Activated CD4-positive, alpha-beta T cell treated with anti-CD3 and anti-CD28 coated beads for 1 hour (primary cell): ENCODE measurements around the gene ORC1.
"Not testable (repeated sequence)": the region's sequence is repeated elsewhere in the genome, so short reads cannot be mapped to it uniquely, and the experiment has no call there.

ENCODE experiments used
- DNase-seq: peaks from one replicate; pipeline ENCODE4 v3.0.0-alpha.2; 2020

Gene ORC1

DNA sequence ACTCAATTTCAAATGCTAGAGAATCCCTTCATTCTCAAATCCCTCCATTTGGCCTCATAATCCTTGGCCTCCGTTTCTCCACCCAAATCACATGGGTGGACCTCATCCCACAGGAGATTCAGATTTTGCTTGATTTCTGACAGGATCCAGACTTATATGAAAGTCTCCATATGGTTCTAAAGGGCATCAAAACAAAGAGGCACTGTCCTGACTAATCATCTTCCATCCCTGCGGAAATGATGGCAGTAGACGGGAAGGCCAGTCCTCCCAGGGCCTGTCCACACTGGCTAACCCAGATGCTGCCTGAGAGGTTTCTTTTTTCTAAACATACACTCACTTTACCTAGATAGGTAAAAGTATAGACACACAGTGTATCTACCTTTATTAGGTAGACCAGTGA, 18.8 kb downstream of the ORC1 start:
- DNase-seq, result no peak

DNA sequence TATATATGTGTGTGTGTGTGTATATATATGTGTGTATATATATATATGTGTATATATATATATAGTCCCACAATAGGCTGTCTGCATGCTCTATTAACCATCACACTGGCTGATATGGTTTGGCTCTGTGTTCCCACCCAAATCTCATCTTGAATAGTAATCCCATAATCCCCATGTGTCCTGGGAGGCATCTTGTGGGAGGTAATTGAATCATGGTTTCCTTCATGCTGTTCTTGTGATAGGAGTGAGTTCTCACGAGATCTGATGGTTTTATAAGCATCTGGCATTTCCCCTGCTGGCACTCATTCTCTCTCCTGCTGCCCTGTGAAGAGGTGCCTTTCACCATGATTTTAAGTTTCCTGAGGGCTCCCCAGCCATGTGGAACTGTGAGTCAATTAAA, 34.4 kb downstream of the ORC1 start:
- not testable (repeated sequence) for DNase-seq

DNA sequence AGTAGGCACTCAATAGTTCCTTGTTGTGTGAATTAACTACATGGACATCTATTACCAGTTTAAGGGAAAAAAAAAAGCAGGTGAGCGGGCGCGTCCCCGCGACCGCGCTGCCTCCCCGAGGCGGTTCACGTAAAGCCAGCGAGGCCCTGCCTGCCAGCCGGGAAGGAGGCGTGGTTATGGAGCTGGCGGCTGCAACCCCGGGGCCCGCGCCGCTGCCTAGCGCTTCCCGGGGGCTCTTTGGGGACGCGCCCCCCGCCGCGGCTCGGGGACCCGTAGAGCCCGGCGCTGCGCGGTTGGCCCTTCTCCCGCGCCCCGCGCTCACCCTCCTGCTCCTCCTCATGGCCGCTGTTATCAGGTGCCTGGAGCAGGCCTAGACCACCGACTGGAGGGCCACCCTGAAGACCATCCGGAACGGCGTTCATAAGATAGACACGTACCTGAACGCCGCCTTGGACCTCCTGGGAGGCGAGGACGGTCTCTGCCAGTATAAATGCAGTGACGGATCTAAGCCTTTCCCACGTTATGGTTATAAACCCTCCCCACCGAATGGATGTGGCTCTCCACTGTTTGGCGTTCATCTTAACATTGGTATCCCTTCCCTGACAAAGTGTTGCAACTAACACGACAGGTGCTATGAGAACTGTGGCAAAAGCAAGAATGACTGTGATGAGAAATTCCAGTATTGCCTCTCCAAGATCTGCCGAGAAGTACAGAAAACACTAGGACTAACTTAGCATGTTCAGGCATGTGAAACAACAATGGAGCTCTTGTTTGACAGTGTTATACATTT, 35.6 kb downstream of the ORC1 start:
- DNase-seq, result peak; percentile 41

DNA sequence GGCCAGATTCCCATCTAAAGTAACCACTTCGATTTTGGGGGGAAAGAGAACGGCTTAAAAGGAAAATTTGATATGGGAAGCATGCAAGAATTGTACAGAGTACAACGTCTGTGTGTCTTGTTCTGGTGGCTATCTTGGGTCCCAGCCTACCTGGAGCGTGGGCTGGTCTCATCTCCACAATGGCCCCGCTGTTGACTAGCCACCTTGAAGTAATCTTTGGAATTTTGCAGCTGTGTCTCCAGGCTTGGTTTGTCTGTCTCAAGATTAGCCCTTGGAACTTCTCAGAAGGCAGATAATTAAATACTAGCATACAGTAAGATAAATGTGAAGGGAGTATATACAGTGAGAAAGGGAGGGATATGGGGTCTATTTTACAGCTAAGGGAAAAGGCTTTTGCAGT, 37.0 kb downstream of the ORC1 start:
- DNase-seq, result no peak

DNA sequence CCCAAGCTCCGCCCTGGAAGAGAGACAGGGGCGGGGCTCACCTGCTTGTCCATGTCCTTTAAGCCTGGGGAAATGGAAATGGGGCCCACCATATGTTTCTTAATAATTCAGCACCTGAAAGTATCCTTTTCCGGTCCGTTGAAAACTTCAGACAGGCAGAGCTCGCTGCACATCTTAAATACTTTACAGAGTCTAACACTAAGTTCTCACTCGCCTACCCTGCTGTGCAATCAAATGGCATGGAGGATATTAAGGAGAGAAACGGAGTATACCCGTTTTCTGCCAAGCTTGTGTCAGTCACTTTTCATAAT, 37.8 kb downstream of the ORC1 start:
- DNase-seq, result no peak

DNA sequence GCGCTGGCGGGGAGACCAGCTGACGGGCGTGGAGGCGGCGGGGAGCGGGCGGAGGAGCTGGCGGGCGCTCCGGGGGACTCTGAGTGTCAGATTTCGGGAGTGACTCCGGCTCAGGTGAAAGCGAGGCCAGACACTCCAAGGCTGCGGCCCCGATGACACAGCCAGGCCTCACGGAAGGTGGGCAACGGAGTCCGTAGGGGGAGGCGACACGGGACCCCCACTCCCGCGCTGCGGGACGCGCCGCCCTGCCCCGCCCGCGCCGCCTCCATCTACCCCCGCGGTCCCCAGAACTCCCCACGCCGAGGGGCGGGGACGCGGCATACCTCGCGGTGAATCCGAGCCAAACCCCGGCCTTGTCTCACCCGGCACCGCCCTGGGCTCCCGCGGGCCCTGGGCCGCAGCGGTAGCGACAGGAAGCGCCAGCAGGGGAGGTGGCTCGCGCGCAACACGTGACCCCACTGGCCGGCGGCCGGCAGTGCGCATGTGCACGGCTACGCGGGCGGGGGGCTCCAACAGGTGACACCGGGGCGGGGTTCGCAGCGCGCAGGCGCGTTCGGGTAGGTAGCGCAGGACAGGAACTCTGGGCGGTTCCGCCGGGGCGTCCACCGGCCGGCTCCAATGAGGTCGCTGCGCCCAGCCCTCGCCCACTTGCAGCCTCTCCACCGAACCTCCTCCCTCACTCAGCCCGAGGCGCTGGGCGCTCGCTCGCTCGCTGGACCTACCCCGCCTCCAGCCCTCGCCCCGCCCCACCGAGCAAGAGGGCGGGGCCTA, 38.3 kb downstream of the ORC1 start, which contains the start of gene CC2D1B:
Gene CC2D1B (minus strand): TSS at position 460 of the 771 bp plus-strand sequence. CDS start 1,585 bp downstream, outside the sequence.
- DNase-seq, result peak; percentile 99

DNA sequence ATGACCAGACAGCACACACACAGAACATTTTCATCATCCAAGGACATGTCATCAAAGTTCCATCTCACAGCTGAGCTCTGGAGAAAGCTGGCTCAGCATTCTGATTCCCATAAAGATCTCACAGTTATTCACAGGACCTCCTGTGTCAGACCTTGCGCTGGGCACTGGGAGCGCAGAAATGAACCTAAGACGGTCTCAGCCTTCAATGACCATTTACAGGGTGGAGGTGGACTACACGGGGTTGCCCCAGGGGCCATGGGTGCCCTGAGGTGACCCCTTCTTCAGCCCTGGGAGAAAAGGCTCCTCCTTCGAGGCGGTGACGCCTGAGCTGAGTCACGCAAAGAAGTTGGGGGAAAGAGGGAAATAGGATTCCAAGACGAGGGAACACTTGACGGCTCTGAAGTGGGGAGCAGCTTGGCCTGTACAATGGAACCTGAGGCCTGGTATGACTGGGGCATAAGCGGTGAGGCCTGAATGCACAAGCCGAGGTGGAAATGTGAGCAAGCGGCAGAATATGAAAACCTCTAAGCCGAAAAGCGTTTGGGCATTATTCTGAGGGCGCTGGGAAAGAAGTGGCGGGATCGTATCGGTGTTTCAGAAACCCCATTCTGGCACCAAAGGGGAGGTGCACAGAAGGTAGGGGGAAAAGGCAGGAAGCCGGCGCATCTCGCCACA, 39.0 kb downstream of the ORC1 start:
- DNase-seq, result no peak

DNA sequence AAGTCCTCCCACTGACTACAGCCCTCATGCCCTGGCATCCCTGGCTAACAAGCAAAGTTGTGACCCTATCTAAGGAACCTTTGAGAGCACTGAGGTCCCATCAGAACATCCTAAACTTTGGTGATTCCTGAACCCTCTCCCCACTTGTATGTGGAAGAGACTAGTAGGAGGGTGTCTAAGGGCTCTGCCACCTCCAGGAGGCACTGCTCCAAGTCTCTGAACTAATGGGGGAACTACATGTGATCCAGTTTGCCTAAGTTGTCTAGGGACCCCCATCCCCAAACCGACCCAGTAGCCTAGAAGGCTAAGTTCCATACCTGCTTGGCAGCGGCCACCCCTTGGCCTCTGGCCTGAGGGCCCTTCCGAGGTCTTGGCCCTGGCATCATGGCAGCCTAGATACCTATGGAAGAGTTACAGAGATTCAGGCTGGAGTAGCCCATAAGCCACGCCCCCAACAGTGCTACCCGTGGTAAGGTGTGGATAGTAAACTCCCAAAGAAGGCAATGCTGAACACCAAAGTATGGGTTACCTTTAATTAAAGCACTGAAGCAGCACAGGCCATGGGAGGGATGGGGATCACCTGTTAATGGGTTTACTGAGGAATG, 39.9 kb downstream of the ORC1 start:
- no peak for DNase-seq

DNA sequence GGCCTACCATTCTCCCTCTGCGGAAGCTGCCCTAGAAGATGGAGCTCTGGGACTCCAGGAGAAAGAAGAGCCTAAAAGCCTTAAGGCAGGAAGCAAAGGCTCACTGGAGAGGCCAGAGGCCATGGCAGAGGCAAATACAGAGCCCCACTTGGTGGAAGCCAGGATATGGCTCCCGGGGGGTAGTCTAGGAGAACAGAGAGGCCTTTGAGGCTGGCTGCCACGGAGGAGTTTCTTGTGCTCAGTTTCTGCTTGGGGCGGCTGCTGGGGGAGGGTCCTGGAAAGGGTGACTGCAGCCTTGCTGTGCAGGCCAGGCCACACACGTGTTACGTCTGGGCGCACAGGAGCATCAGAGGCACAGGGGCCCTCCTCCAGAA, 43.6 kb downstream of the ORC1 start:
- DNase-seq, result no peak

DNA sequence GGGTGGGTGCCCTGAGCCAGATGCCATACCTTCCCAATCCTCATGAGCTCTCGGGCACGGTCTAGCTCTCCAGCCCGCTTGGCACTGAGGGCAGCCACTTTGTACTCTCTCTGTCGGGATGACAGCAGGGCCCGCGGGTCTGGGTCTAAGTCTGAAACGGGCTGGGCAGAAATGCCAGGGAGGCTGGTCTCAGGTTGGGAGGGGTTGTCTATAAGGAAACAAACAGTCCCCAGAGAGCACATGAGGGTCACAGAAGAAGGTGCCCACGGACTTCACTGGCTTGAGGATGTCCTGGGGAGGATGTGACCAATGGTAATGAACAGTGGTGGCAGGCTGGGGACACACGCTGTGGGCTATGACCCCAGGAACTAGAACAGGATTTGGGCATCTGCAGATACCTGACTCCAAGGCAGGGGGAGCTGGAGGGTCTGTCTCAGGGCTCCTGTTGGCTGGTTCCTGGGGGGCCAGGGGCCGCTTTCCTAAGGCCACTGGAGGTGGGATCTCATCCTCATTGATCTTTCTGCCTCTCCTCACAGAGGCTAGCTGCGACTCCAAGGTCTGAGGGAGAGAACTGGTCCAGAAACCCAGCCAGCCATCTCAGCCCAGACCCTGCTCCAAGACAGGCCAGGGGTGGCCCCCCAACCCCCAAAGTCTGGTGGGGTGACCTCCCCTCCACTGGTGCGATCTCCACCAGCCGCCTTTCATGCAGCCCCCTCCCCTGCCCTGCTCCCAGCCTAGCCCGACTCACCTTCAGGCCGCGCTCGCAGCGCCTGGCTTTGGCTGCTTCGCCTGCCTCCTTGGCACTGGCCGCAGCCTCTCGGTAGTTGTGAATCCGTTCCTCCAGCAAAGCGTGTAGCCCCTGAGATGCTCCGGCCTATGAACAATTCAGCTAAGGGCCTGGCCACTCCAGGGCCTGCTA, 44.3 kb downstream of the ORC1 start:
- DNase-seq, result no peak

DNA sequence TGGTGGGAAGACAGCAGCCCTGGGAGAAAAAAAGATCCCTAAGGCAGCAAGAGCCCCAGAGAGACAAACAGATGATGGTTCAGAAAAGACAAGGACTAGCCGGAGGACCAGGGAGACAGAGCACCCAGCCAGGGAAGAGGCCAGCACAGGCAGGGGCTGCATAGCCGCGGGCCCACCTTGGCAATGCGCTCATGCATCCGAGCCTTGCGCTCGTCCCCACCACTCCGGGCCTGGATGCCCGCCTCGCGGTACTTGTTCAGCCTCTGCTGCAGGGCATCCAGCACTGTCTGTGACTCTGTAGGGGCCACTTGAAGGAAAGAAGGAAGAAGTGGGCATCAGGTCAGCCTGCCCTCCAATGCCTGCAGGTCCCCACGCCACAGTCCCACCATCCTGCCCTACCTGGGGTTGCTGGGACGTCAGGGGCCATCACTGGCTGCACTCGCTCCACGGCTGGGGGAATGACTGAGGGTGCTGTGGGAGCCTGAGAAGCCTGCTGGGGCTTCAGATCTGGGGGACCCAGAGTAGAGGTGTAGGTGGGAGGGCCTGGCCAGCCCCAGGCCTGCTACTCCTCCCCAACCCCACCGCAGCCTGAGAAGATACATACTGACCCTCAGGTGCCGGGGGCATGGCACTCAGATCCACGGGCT, 45.2 kb downstream of the ORC1 start:
- DNase-seq, result no peak

DNA sequence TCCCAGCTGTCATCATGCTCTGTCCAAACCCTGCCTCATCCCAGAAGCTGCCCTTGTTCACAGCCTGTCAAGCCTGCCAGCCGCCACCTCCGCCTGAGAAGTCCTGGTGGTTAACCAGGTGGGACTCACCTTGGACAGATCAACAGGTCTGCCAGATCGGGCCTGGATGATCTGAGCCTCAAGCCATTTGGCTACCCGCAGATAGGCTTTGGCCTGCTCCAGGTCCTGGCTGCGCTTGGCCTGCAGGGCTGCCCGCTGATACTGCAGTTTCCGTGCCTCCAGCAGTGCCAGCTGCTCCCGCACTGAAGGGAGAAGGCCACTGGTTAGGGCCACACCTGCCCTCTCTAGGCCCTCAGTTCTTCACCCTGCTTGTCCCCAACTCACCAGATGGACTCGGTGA, 46.8 kb downstream of the ORC1 start:
- DNase-seq, result no peak

DNA sequence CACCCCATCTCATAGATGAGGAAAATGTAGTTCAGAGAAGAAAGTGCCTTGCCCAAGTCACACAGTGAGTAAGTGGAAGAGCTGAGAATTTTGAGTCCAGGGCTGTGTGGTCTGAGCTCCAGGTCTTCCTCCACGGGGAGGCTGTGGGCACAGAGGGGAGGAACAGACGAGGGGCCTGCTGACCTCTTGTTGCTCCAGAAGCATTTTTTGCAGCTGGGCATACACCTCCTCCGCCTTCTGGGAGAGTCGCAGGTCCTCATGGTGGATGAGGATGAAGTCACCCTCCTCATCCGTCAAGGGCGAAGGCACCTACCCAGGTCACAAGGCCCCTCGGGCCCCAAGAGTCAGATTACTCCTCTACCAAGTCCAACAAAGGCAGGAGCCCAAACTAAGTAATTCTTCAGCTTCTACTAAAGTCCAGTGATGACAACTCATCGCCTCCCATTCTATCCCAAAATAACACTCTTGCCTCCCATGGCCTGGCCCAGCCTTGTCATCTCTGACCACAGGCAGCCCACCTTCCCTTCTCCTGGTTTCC, 47.3 kb downstream of the ORC1 start:
- no peak for DNase-seq

DNA sequence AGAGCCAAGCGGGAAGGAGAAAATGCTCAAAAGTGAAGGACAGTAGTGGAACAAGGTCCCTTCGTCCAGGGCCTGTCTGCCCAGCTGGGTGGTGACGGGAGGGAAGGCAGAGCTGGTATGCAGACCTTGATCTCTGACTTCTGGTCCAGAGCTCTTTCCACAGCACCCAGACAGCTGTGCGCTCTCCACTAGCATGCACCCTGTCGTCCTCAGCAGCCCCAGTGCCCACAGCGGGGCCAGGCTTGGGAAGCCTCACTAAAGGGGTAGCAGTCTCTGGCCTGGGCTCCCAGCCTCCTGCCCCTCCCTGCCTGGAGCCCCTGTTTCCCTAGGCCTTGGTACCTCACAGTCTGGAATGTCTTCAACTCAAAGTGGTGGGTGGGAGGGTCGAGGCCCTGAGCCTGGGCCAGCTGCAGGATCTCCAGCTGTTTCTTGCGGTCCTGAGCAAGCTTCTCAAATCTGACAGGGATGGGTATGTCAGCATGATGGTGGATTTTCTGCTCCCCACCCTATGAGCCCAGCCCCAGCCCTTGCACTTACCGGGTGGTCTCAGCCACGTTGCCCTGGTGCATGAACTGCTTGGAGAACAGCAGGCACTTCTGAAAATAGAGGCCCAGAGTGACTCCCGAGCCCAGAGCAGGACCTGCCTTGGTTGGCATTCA, 48.2 kb downstream of the ORC1 start:
- no peak for DNase-seq

DNA sequence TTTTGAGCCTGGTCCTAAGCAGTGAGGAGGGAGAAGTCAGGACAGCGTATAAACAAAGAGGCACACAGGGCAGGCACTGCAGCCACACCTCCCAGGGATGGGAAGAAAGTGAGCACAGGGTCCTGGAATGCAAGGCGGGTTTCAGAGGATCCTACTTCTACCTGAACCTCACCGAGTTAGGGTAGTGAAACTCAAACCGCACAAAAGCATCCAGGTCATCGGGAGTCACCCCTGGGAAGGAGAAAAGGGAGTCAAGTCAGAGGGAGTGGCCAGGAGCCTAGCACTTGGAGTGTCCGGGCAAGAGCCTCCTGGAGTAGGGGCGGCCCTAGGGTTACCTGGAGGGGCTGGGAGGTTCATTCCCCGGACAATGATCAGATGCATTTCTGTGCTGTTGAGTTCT, 48.8 kb downstream of the ORC1 start:
- DNase-seq, result no peak

DNA sequence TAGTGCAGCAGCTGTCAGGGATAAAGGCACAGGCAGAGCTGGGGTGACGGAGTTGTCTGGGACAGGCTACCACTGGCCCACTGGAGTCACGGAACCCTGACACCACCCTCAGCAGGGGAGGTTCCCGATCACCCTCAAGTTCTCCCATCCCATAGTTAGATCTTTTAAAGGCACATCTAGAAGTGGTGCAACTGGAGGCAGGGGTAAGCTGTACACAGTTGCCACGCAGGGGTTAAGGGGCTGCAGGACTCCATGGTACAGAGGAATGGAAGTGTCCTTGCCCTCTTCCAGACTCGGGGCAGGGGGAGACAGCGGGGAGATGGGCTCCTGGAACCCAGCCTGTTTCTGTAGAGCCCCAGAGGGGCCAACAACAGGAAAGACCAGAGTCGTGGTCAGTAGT, 51.5 kb downstream of the ORC1 start:
- no peak for DNase-seq

DNA sequence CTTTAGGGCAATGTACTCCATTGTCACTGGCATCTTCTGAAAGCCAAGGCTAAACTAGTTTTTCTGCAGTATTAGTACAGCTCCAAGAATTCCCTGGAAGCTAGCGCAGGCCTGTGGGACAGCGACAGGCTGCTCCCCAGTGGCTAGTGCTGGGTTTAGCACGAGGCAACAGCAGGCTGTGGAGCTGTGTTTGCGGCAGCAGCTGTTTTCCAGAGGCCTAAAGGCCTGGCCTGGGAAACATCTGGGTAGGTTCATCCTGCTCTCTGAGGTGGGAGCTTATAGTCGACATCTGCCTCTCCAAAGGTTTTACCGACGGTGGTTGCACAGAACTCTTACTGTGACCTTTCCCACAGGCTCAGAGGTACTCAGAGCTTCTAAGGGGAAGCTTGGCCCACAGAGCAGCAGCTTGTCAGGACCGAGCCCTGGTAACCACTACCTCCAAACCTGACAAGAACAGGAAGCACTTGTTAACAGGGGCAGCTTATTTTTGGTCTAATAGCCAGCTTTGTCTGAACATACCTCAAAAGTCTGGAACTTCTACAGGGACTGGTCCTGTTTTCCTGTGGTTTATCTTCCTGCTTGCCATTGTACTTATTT, 55.4 kb downstream of the ORC1 start:
- DNase-seq, result no peak

DNA sequence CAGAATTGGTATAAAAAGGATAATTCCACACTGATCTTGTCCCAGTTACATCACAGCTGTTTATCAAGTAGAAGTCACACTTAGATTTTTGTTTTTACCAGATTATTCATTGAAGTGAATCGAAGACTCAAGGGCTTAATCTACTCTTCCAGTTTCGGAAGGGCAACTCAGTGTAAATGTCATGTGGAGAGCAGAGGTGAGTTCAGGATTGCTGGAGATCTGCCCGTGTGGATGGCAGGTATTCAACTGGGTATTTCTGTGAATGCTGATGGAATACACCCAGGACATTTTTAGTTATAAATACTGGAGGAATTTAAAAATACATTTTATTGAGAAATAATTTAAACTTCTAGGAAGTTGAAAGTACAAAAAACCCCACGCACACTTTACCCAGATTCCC, 57.6 kb downstream of the ORC1 start:
- no peak for DNase-seq

DNA sequence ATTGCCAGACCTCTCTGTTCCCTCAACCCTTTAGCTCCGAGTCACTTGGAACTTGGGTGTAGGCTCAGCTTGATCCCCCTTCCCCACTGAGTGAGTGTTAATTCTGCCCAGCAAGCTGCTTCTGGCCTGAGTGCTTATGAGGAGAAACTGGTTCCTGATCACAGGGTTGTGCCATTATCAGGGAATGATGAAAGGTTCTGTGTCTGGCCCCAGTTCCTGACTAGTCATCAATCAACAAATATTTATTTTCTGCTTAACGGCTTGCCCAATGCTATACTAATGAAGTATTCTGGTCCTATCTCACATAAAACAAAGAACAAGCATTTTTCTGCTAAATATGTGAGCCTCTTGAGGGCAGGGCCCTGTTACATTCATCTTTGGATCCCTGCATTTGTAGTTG, 59.0 kb downstream of the ORC1 start:
- DNase-seq, result no peak

DNA sequence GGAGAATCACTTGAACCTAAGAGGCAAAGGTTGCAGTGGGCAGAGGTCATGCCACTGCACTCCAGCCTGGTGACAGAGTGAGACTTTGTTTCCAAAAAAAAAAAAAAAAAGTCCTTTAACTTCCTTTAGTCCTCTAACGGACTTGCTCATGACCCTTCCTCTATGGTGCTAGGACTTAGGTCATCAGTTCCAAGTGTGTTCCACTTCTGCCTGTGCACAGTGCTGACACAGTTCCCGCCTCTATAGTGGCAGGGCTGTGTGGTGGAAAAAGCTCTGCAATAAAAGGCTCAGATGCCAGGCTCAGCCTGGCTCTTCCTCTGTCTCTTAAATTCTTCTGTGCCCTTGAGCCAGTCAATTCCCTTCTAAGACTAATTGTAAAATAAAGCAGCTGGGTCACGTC, 60.2 kb downstream of the ORC1 start:
- no peak for DNase-seq
